ENCODE data around the gene TENT4A. TPM values are rescaled to one million over a fixed set of nuclear protein-coding genes. Genes with fewer than 3 reads are reported as not detected.

TENT4A gene
- total RNA-seq, 4 donors from 2014 or later, result 8.0 to 30.7 (median 17.9) TPM

DNA sequence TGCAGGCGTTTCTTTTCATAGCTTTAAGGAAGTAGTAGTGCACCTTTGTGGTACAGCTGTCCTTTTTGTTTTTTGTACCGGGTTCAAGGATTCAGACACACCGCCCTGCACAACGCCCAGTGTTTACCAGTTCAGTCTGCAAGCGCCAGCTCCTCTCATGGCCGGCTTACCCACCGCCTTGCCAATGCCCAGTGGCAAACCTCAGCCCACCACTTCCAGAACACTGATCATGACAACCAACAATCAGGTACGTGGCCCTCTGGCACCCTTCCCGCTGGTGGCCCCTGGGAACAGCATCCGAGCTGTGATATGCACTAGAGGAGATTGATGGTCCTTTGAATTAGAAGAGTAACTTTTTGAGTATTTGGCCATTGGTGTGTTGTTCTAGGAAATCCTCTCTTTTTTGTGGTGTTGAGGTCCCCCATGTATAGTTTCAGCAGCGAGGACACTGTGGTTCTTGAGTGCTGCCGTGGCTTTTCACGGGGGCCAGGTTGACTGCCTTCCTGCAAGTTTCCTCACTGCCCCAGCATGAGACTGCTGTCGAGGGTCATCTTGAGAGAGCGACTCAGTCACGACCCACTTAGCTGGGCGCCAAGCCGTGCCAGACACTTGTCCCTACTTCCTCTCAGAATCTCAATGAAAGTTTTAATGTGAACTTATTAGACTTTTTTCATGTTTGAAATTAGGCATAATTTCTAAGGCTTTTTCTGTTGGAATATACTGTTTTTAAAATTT lies 37.9 kb downstream of the TENT4A start:
- no peaks in the 10 kb centered on the region for H3K4me1 ChIP-seq
- H3K36me3 ChIP-seq, result peaks cover 31 to 99% (median 53%) of the 10 kb centered on the region in 3 donors
- H3K27me3 ChIP-seq, result no peaks in the 10 kb centered on the region
- 90 to 93% methylated on average over 15 to 17 of the region's 18 CpGs for WGBS, 2 donors
- no peak overlapping the region for H3K4me3 ChIP-seq
- DNase-seq, result no peak
- TF ChIP-seq, protein P1, sequence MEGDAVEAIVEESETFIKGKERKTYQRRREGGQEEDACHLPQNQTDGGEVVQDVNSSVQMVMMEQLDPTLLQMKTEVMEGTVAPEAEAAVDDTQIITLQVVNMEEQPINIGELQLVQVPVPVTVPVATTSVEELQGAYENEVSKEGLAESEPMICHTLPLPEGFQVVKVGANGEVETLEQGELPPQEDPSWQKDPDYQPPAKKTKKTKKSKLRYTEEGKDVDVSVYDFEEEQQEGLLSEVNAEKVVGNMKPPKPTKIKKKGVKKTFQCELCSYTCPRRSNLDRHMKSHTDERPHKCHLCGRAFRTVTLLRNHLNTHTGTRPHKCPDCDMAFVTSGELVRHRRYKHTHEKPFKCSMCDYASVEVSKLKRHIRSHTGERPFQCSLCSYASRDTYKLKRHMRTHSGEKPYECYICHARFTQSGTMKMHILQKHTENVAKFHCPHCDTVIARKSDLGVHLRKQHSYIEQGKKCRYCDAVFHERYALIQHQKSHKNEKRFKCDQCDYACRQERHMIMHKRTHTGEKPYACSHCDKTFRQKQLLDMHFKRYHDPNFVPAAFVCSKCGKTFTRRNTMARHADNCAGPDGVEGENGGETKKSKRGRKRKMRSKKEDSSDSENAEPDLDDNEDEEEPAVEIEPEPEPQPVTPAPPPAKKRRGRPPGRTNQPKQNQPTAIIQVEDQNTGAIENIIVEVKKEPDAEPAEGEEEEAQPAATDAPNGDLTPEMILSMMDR (IDR thresholded peaks at IDR 0.05), result no peak
- no peak for TF ChIP-seq POLR2A (IDR thresholded peaks at IDR 0.05)
- intact Hi-C loops (cut with DNase I), result no loop called here
- no peak overlapping the region for H3K27ac ChIP-seq
- H3K9me3 ChIP-seq, result no peaks in the 10 kb centered on the region

- 95 to 98% methylated on average over 12 of the region's 12 CpGs for WGBS, 2 donors
- peaks cover 31 to 99% (median 64%) of the 10 kb centered on the region in 3 donors for H3K36me3 ChIP-seq
- DNase-seq, result no peak
- H3K4me3 ChIP-seq, result no peak overlapping the region
- no peaks in the 10 kb centered on the region for H3K9me3 ChIP-seq
- no peak overlapping the region for H3K27ac ChIP-seq
- TF ChIP-seq, protein P1 (IDR thresholded peaks at IDR 0.05), result no peak
- TF ChIP-seq POLR2A (IDR thresholded peaks at IDR 0.05), result no peak
- H3K4me1 ChIP-seq, result no peaks in the 10 kb centered on the region
- intact Hi-C loops (cut with DNase I), result no loop called here
- no peaks in the 10 kb centered on the region for H3K27me3 ChIP-seq
Observed at GRCh38 chr5:6752236-6752635, 39.0 kb downstream of the TENT4A start.

GRCh38 chr5:6752782-6753181 lies 39.5 kb downstream of the TENT4A start:
- no peaks in the 10 kb centered on the region for H3K27me3 ChIP-seq
- no peaks in the 10 kb centered on the region for H3K4me1 ChIP-seq
- WGBS, 2 donors, result 97% methylated on average over 11 of the region's 11 CpGs
- H3K4me3 ChIP-seq, result no peak overlapping the region
- TF ChIP-seq, protein P1 (IDR thresholded peaks at IDR 0.05), result no peak
- no peak for TF ChIP-seq POLR2A (IDR thresholded peaks at IDR 0.05)
- no peaks in the 10 kb centered on the region for H3K9me3 ChIP-seq
- intact Hi-C loops (cut with DNase I), result no loop called here
- no peak overlapping the region for H3K27ac ChIP-seq
- H3K36me3 ChIP-seq, result peaks cover 31 to 100% (median 66%) of the 10 kb centered on the region in 3 donors
- no peak for DNase-seq

DNA sequence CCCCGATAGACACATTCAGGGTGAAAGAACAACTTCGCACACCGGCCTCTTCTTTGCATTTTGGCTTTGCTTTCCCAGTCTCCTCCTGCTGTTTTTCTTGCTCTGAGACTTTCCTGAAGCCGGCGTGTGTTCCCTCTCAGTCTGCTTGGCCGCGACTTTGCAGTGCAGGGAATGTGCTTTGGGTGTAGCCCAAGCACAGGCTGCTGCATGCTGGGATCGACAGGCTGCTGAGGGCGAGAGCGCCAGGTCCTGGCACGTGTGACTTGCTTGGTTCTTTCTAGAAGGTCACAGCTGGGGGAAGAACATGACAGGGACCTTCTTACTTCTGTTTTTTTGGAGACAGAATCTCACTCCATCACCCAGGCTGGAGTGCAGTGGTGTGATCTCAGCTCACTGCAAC lies 40.6 kb downstream of the TENT4A start:
- Histone ChIP-seq H3K27me3 (no peaks in the 10 kb centered on the region), H3K36me3 (peaks cover 25 to 100% (median 62%) of the 10 kb centered on the region in 3 donors), H3K4me3 (no peak overlapping the region), H3K4me1 (no peaks in the 10 kb centered on the region), H3K9me3 (no peaks in the 10 kb centered on the region), H3K27ac (no peak overlapping the region)
- TF ChIP-seq POLR2A (IDR thresholded peaks at IDR 0.05), result no peak
- TF ChIP-seq, protein P1 (IDR thresholded peaks at IDR 0.05), result no peak
- intact Hi-C loops (cut with DNase I), result no loop called here
- 74 to 91% methylated on average over 8 to 10 of the region's 11 CpGs for WGBS, 2 donors
- no peak for DNase-seq

- TF ChIP-seq, protein P1 (IDR thresholded peaks at IDR 0.05), result no peak
- no peak for TF ChIP-seq POLR2A (IDR thresholded peaks at IDR 0.05)
- H3K27ac ChIP-seq, result no peak overlapping the region
- H3K4me1 ChIP-seq, result no peaks in the 10 kb centered on the region
- intact Hi-C loops (cut with DNase I), result no loop called here
- 88 to 96% methylated on average over 8 to 25 of the region's 29 CpGs for WGBS, 2 donors
- H3K4me3 ChIP-seq, result no peak overlapping the region
- no peaks in the 10 kb centered on the region for H3K9me3 ChIP-seq
- peaks cover 25 to 93% (median 60%) of the 10 kb centered on the region in 3 donors for H3K36me3 ChIP-seq
- DNase-seq, result no peak
- H3K27me3 ChIP-seq, result no peaks in the 10 kb centered on the region
Observed at GRCh38 chr5:6754766-6755165, 41.5 kb downstream of the TENT4A start.

Data from esophagus squamous epithelium (tissue), 5 donors.